Right lobe of liver (tissue), 4 donors: Measurements from ENCODE around the gene STRAP.

Experiments
- POLR2A ChIP-seq: fragments of 450-650 bp; IDR thresholded peaks from one replicate; pipeline ENCODE4 v1.6.1; 2017; ENCODE audit warnings: antibody characterized with exemption, mild to moderate bottlenecking
- TF ChIP-seq, protein P1 (sequence below), 4 donors: fragments of 200-600 bp in 3 of 4; fragments of 450-650 bp in 1 of 4; IDR thresholded peaks; one replicate each; pipeline versions ENCODE4 v1.5.1 to v1.8.0; 2016 to 2022; ENCODE audit warnings: antibody characterized with exemption in 4 of 4, mild to moderate bottlenecking in 2 of 4
- donor health status: DM: no; HTN: no; CAD: no.
- donor health status: DM: no; HTN: no; CAD: no.
- donor health status: DM: no; HTN: yes; CAD: no.

DNA sequence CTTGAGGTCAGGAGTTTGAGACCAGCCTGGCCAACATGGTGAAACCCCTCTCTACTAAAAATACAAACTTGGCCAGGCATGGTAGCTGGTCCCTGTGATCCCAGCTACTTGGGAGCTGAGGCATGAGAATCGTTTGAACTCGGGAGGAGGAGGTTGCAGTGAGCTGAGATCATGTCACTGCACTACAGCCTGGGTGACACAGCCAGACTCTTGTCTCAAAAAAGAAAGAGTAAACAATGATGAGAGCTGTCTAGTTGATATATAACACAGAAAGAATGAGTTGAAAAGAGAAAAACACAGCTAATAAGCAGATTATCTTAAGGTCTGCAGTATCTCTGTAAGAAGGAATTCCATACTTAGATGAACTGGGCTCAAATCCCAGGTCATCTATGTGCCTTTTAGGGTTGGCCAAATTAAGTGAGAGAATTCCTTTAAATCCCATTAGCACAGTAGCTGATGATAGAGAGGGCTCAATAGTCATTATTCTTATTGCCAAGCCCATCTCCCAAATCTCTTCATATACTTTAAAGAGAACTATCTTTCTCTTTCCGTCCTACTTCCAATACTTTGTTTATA is 31.1 kb upstream of the STRAP start:
- no peak for TF ChIP-seq POLR2A
- TF ChIP-seq, protein P1, sequence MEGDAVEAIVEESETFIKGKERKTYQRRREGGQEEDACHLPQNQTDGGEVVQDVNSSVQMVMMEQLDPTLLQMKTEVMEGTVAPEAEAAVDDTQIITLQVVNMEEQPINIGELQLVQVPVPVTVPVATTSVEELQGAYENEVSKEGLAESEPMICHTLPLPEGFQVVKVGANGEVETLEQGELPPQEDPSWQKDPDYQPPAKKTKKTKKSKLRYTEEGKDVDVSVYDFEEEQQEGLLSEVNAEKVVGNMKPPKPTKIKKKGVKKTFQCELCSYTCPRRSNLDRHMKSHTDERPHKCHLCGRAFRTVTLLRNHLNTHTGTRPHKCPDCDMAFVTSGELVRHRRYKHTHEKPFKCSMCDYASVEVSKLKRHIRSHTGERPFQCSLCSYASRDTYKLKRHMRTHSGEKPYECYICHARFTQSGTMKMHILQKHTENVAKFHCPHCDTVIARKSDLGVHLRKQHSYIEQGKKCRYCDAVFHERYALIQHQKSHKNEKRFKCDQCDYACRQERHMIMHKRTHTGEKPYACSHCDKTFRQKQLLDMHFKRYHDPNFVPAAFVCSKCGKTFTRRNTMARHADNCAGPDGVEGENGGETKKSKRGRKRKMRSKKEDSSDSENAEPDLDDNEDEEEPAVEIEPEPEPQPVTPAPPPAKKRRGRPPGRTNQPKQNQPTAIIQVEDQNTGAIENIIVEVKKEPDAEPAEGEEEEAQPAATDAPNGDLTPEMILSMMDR (IDR thresholded peaks at IDR 0.05) = no peak
